Hair follicular keratinocyte (primary cell): Measurements from ENCODE around the gene WAC. TPM values are rescaled to one million over a fixed set of nuclear protein-coding genes. Genes with fewer than 3 reads are reported as not detected.

ENCODE experiments used
- total RNA-seq: library from RNA; depleted of rRNA; stranded (reverse); fragments of >200 nt; gene quantifications from 2 replicates; pipeline ENCODE4 v1.2.3, GENCODE V29; 2015

The WAC gene, protein sequence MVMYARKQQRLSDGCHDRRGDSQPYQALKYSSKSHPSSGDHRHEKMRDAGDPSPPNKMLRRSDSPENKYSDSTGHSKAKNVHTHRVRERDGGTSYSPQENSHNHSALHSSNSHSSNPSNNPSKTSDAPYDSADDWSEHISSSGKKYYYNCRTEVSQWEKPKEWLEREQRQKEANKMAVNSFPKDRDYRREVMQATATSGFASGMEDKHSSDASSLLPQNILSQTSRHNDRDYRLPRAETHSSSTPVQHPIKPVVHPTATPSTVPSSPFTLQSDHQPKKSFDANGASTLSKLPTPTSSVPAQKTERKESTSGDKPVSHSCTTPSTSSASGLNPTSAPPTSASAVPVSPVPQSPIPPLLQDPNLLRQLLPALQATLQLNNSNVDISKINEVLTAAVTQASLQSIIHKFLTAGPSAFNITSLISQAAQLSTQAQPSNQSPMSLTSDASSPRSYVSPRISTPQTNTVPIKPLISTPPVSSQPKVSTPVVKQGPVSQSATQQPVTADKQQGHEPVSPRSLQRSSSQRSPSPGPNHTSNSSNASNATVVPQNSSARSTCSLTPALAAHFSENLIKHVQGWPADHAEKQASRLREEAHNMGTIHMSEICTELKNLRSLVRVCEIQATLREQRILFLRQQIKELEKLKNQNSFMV
- 42.8 and 48.6 TPM in 2 replicates for total RNA-seq

DNA sequence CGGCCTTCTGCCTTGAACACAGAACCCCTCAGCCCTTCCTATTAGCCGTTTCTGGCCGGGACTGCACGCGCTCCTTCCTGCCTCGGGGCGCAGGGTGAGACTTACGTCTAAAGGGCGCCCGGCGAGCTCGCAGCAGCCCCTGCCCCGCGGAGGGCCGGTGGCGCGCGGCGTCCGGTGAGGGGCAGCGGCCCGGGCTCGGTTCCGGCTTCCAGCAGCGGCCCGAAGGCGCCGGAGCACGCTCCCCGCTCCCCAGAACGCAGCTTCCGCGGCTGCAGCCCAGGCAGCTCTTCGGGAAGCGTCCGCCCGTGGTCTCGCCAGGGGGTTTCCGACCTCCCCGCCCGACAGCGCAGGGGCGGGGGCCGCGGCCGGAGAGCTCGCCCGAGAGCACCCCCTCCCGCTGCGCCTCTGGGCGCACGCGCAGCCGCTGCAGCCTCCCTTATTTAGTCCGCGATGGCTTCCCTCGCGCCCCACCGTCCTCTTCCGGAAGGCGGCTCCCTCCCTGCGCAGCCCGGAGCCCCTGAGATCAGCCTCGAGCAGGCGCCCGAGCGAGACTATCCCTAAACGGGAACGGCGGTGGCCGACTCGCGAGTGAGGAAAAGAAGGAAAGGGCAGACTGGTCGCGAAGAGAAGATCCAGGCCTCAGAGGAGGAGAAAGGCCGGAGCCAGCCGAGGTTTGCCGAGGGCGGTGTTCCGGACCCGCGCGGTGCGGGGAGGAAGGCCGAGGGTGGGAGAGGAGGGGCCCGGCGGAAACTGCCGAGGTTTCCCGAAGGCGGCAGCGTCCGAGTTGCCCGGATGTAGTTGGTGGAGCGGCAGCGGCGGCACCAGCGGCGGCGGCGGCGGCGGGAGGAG lies at the start of gene WAC:
Gene WAC (plus strand): TSS at position 782 of the 849 bp plus-strand sequence. CDS start 462 bp downstream, outside the sequence.

Other genes starting within 250 kb of the WAC start
- 3.8 TPM in 2 replicates for gene MPP7, start 230.1 kb upstream of the WAC start, total RNA-seq
- 1.2 and 3.0 TPM in 2 replicates for gene BAMBI, start 144.4 kb downstream of the WAC start, total RNA-seq